Caco-2 (cell line): ENCODE data around the gene EDRF1. TPM values are rescaled to one million over a fixed set of nuclear protein-coding genes. Genes with fewer than 3 reads are reported as not detected.

Experiments
- BruUV-seq: library from RNA; stranded (reverse); fragments of 400-500 nt; replicated peaks from 2 replicates; lab custom pipeline; 2021; lab: Mats Ljungman, UMichigan
- CTCF ChIA-PET: fragments of 300-600 bp; sonication (Branson Sonifier 250); formaldehyde crosslinking; loops from one replicate; lab custom pipeline; 2022; ENCODE audit warnings: antibody characterized with exemption; lab: Charles Lee
- POLR2A ChIA-PET: fragments of 300-600 bp; sonication (Branson Sonifier 250); formaldehyde crosslinking; loops from one replicate; lab custom pipeline; 2022; ENCODE audit warnings: antibody characterized with exemption; lab: Charles Lee
- DNase-seq, 2 experiments: peaks; one replicate each; pipeline versions ENCODE4 v3.0.0 to v3.0.0-alpha.2; 2020 to 2022
- H3K27me3 ChIP-seq: replicated peaks from 2 replicates; pipeline ENCODE4 v1.6.0; 2011; ENCODE audit warnings: low read length; ENCODE audit not compliant: control insufficient read depth, insufficient read depth
- H3K36me3 ChIP-seq: 2 replicates; pipeline ENCODE4 v1.5.1; 2011; ENCODE audit warnings: low read length; ENCODE audit not compliant: control insufficient read depth, insufficient read depth
- H3K4me1 ChIP-seq: fragments of 250-450 bp; sonication (Bioruptor Pico); 2 replicates; pipeline ENCODE4 v1.5.1; 2020; ENCODE audit warnings: mild to moderate bottlenecking
- H3K4me3 ChIP-seq: 2 replicates; pipeline ENCODE4 v1.5.1; 2011; ENCODE audit warnings: low read depth, mild to moderate bottlenecking, control low read depth, low read length
- H3K9me3 ChIP-seq: fragments of 250-450 bp; sonication (Bioruptor Pico); 2 replicates; pipeline ENCODE4 v1.5.1; 2020; ENCODE audit warnings: mild to moderate bottlenecking, moderate library complexity
- H3K27ac Mint-ChIP-seq: one replicate; pipeline ENCODE4 v1.8.0; 2022; ENCODE audit warnings: mixed read lengths; ENCODE audit not compliant: unreplicated experiment
- H3K27me3 Mint-ChIP-seq: one replicate; pipeline ENCODE4 v1.8.0; 2022; ENCODE audit warnings: mixed read lengths; ENCODE audit not compliant: insufficient read depth, unreplicated experiment
- H3K36me3 Mint-ChIP-seq: one replicate; pipeline ENCODE4 v1.8.0; 2022; ENCODE audit warnings: mild to moderate bottlenecking, mixed read lengths; ENCODE audit not compliant: insufficient read depth, unreplicated experiment
- H3K4me1 Mint-ChIP-seq: one replicate; pipeline ENCODE4 v1.8.0; 2022; ENCODE audit warnings: low read depth, mixed read lengths; ENCODE audit not compliant: unreplicated experiment
- H3K4me3 Mint-ChIP-seq: one replicate; pipeline ENCODE4 v1.8.0; 2022; ENCODE audit warnings: mild to moderate bottlenecking, moderate library complexity, mixed read lengths; ENCODE audit not compliant: unreplicated experiment
- H3K9me3 Mint-ChIP-seq: one replicate; pipeline ENCODE4 v1.8.0; 2022; ENCODE audit warnings: mixed read lengths; ENCODE audit not compliant: unreplicated experiment
- intact Hi-C: fragments of 100-400 bp; cut with micrococcal nuclease; formaldehyde crosslinking; loops from one replicate; pipeline ENCODE4 v1.10.0; 2022; ENCODE audit not compliant: unreplicated experiment
- total RNA-seq: library from RNA; stranded (reverse); gene quantifications from 2 replicates; pipeline ENCODE4 v1.2.3, GENCODE V29; 2022
- TF ChIP-seq, protein P1 (sequence below), 2 experiments: fragments of 200-600 bp in 1 of 2; IDR thresholded peaks; 1 replicate in 1 of 2; 2 replicates in 1 of 2; pipeline versions ENCODE4 v1.5.1 to v1.8.0; 2011 to 2022; ENCODE audit warnings: antibody characterized with exemption in 1 of 2, control low read depth in 1 of 2, inconsistent platforms in 1 of 2, low read depth in 1 of 2, low read length in 1 of 2, mild to moderate bottlenecking in 1 of 2, moderate library complexity in 1 of 2; ENCODE audit not compliant: insufficient read depth in 1 of 2, severe bottlenecking in 1 of 2, unreplicated experiment in 1 of 2

EDRF1 gene
- total RNA-seq, 1 experiment from 2014 or later: 40.9 TPM

DNA sequence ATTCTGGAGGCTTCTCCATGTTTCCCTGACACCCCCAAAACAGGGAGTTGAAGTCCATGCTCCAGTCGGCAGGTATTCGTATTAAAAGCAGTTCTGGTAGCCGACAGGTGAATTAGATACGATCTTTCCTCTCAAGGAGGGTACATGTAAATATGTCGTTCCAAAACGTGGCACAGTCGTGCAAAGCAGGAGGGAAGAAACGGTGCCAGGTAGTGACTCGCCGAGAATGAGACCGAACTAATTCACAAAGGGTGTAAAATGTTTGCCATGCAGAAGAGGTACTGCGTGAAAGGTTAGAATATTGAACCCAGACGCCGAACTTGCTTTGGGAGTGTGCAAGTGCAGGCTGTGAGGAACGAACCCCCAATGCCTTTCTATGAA is 483 bp downstream of the EDRF1 start:
- no peaks in the 10 kb centered on the region for H3K36me3 ChIP-seq

DNA sequence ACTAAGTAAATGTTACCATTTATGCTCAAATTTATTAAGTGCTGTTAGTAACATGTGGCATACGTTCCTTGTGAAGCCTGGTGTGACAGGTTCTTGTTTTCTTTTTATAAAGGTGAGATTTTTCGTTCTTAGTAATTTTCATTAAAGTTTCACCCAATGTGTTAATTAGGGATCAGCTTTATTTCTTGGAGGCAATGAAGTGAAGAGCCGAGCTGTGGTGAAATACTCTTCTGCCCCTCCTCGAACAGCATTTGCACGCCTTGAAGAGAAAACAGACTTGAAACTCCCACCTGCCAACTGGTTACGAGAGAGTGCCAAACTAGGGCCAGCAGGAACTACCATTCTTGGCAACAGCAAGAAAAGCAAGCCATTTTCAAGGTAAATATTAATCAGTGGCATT is 1.5 kb downstream of the EDRF1 start:
- Histone ChIP-seq H3K9me3 (no peaks in the 10 kb centered on the region), H3K4me1 (peaks cover 5% of the 10 kb centered on the region; the same call in 1 of the 2 replicates), H3K36me3 (peaks cover 2% of the 10 kb centered on the region; the same call in 1 of the 2 replicates), H3K27me3 (no peaks in the 10 kb centered on the region), H3K4me3 (peak overlapping the region; percentile 75)
- DNase-seq: no peak
- Mint-ChIP-seq H3K9me3 (no peaks in the 10 kb centered on the region), H3K4me1 (no peaks in the 10 kb centered on the region), H3K36me3 (peaks cover 48% of the 10 kb centered on the region), H3K4me3 (peak overlapping the region; percentile 82), H3K27ac (no peak overlapping the region), H3K27me3 (no peaks in the 10 kb centered on the region)
- CTCF ChIA-PET: no interaction called here
- TF ChIP-seq, protein P1, sequence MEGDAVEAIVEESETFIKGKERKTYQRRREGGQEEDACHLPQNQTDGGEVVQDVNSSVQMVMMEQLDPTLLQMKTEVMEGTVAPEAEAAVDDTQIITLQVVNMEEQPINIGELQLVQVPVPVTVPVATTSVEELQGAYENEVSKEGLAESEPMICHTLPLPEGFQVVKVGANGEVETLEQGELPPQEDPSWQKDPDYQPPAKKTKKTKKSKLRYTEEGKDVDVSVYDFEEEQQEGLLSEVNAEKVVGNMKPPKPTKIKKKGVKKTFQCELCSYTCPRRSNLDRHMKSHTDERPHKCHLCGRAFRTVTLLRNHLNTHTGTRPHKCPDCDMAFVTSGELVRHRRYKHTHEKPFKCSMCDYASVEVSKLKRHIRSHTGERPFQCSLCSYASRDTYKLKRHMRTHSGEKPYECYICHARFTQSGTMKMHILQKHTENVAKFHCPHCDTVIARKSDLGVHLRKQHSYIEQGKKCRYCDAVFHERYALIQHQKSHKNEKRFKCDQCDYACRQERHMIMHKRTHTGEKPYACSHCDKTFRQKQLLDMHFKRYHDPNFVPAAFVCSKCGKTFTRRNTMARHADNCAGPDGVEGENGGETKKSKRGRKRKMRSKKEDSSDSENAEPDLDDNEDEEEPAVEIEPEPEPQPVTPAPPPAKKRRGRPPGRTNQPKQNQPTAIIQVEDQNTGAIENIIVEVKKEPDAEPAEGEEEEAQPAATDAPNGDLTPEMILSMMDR (IDR thresholded peaks at IDR 0.05; ENCODE audit: insufficient read depth in 1 of 2, low read depth in 1 of 2, low read length in 1 of 2, severe bottlenecking in 1 of 2, unreplicated experiment in 1 of 2): no peak
- BruUV-seq: no TSS peak
- intact Hi-C loops: no loop called here
- POLR2A ChIA-PET: no interaction called here

More for the DNA sequence above, 483 bp downstream of the EDRF1 start:
- no peaks in the 10 kb centered on the region for H3K9me3 Mint-ChIP-seq
- CTCF ChIA-PET: no interaction called here
- intact Hi-C loops: no loop called here
- TSS peak; percentile 49 for BruUV-seq
- TF ChIP-seq, protein P1 (IDR thresholded peaks at IDR 0.05; ENCODE audit: insufficient read depth in 1 of 2, low read depth in 1 of 2, low read length in 1 of 2, severe bottlenecking in 1 of 2, unreplicated experiment in 1 of 2): no peak
- peaks cover 38% of the 10 kb centered on the region for H3K36me3 Mint-ChIP-seq
- POLR2A ChIA-PET: interaction anchor here (1.0 kb wide), 1 partner anchor 12 kb away, joined by 5 read pairs; no protein-coding TSS in a partner anchor
- Histone ChIP-seq H3K9me3 (no peaks in the 10 kb centered on the region), H3K4me1 (peaks cover 5% of the 10 kb centered on the region; the same call in 1 of the 2 replicates), H3K27me3 (no peaks in the 10 kb centered on the region), H3K4me3 (peak overlapping the region; percentile 75)
- peak overlapping the region; percentile 97 for H3K27ac Mint-ChIP-seq
- no peak for DNase-seq
- no peaks in the 10 kb centered on the region for H3K4me1 Mint-ChIP-seq
- H3K27me3 Mint-ChIP-seq: no peaks in the 10 kb centered on the region
- H3K4me3 Mint-ChIP-seq: peak overlapping the region; percentile 82

DNA sequence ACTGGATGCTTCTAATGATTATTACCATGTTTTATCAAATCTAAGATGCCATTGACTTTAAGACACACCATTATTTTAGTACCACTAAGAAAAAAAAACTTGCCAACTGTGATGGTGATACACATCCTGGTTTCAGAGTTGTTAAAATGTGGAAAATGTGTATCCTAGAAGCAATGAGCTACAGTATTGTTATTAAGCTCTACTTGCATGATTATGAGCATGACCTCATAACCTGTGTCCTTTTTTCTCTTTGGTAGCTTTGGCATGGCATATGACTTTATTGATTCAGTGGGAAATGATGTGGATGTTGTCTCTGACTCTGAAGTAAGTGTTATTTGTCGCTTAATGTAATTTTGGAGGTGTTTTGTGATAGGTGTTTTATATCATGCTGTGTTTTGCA is 3.3 kb downstream of the EDRF1 start:
- intact Hi-C loops: no loop called here
- no peak for DNase-seq
- Histone ChIP-seq H3K4me1 (peaks cover 5% of the 10 kb centered on the region; the same call in 1 of the 2 replicates), H3K36me3 (peaks cover 2% of the 10 kb centered on the region; the same call in 1 of the 2 replicates), H3K9me3 (no peaks in the 10 kb centered on the region), H3K4me3 (no peak overlapping the region), H3K27me3 (no peaks in the 10 kb centered on the region)
- Mint-ChIP-seq H3K36me3 (peaks cover 65% of the 10 kb centered on the region), H3K27ac (no peak overlapping the region), H3K4me3 (no peak overlapping the region), H3K27me3 (no peaks in the 10 kb centered on the region), H3K4me1 (no peaks in the 10 kb centered on the region), H3K9me3 (no peaks in the 10 kb centered on the region)
- TF ChIP-seq, protein P1 (IDR thresholded peaks at IDR 0.05; ENCODE audit: insufficient read depth in 1 of 2, low read depth in 1 of 2, low read length in 1 of 2, severe bottlenecking in 1 of 2, unreplicated experiment in 1 of 2): no peak
- ChIA-PET POLR2A (no interaction called here), CTCF (no interaction called here)
- no TSS peak for BruUV-seq
